Upper lobe of left lung (tissue), 6 donors: ENCODE data around the gene RASGRF2. TPM values are rescaled to one million over a fixed set of nuclear protein-coding genes. Genes with fewer than 3 reads are reported as not detected.

Source experiments
- ATAC-seq, 2 donors: fragments of 200-7000 bp; cut with Tn5 transposase; one replicate each; pipeline ENCODE4 v1.9.1; 2022; ENCODE audit warnings: mild to moderate bottlenecking in 2 of 2, moderate library complexity in 2 of 2; ENCODE audit not compliant: low FRiP score in 2 of 2
- DNase-seq, 2 donors: peaks; one replicate each; pipeline ENCODE4 v3.0.0-alpha.2; 2019 to 2020
- H3K27ac ChIP-seq, 4 donors: fragments of 200-600 bp; sonication (generic); one replicate each; pipeline ENCODE4 v1.5.1; 2016 to 2019
- H3K27me3 ChIP-seq, 4 donors: fragments of 200-600 bp; sonication (generic); one replicate each; pipeline ENCODE4 v1.5.1; 2017 to 2019
- H3K36me3 ChIP-seq, 4 donors: fragments of 200-600 bp; sonication (generic); one replicate each; pipeline ENCODE4 v1.5.1; 2016 to 2019
- H3K4me1 ChIP-seq, 4 donors: fragments of 200-600 bp; sonication (generic); one replicate each; pipeline ENCODE4 v1.5.1; 2018 to 2019
- H3K4me3 ChIP-seq, 4 donors: fragments of 200-600 bp; sonication (generic); one replicate each; pipeline ENCODE4 v1.5.1; 2017 to 2019; ENCODE audit warnings: mild to moderate bottlenecking in 2 of 4, moderate library complexity in 1 of 4
- H3K9me3 ChIP-seq, 4 donors: fragments of 200-600 bp; sonication (generic); one replicate each; pipeline ENCODE4 v1.5.1; 2018 to 2019
- EP300 ChIP-seq, 4 donors: sonication (generic); formaldehyde crosslinking; IDR thresholded peaks; one replicate each; pipeline ENCODE4 v1.5.1; 2017; ENCODE audit warnings: antibody characterized with exemption in 4 of 4, control low read depth in 2 of 4
- POLR2A ChIP-seq, 4 donors: fragments of 450-650 bp; IDR thresholded peaks; one replicate each; pipeline ENCODE4 v1.5.1; 2016 to 2017; ENCODE audit warnings: antibody characterized with exemption in 4 of 4, mild to moderate bottlenecking in 2 of 4
- POLR2AphosphoS5 ChIP-seq, 2 donors: sonication (generic); formaldehyde crosslinking; IDR thresholded peaks; one replicate each; pipeline ENCODE4 v1.5.1; 2017; ENCODE audit warnings: antibody characterized with exemption in 2 of 2
- WGBS, 2 donors: methylation state at CpG; one replicate each; pipeline ENCODE4 v1.1.5; 2017 to 2018; 5-methylcytosine and 5-hydroxymethylcytosine counted together
- total RNA-seq, 6 donors: library from RNA; depleted of rRNA in 4 of 6; stranded (reverse); fragments of >200 nt in 4 of 6; gene quantifications; one replicate each; pipeline versions ENCODE4 v1.1.0 to v1.2.1, GENCODE V29; 2016 to 2021
- TF ChIP-seq, protein P1 (sequence below), 6 experiments: fragments of 450-650 bp in 4 of 6; fragments of 200-600 bp in 2 of 6; sonication (generic) in 2 of 6; IDR thresholded peaks; one replicate each; pipeline ENCODE4 v1.5.1; 2016 to 2019; ENCODE audit warnings: antibody characterized with exemption in 6 of 6
- donor health status: DM: no; HTN: no; CAD: no; lungs with moderate emphysema.
- donor health status: DM: no; HTN: yes; CAD: no; lungs with severe emphysema.

RASGRF2 gene
- total RNA-seq, 6 donors from 2014 or later: 1.5 to 10.5 (median 4.9) TPM

- ATAC-seq: no peak
- Histone ChIP-seq H3K36me3 (peaks cover 0 to 3% (median 0%) of the 10 kb centered on the region in 4 donors), H3K9me3 (no peaks in the 10 kb centered on the region), H3K4me3 (no peak overlapping the region), H3K4me1 (no peaks in the 10 kb centered on the region), H3K27ac (no peak overlapping the region), H3K27me3 (no peaks in the 10 kb centered on the region)
- WGBS, 2 donors: 93 to 96% methylated on average over 6 of the region's 6 CpGs
- DNase-seq: no peak
- TF ChIP-seq POLR2AphosphoS5 (IDR thresholded peaks at IDR 0.05) (no peak), POLR2A (IDR thresholded peaks at IDR 0.05) (no peak), EP300 (IDR thresholded peaks at IDR 0.05) (no peak)
- TF ChIP-seq, protein P1, sequence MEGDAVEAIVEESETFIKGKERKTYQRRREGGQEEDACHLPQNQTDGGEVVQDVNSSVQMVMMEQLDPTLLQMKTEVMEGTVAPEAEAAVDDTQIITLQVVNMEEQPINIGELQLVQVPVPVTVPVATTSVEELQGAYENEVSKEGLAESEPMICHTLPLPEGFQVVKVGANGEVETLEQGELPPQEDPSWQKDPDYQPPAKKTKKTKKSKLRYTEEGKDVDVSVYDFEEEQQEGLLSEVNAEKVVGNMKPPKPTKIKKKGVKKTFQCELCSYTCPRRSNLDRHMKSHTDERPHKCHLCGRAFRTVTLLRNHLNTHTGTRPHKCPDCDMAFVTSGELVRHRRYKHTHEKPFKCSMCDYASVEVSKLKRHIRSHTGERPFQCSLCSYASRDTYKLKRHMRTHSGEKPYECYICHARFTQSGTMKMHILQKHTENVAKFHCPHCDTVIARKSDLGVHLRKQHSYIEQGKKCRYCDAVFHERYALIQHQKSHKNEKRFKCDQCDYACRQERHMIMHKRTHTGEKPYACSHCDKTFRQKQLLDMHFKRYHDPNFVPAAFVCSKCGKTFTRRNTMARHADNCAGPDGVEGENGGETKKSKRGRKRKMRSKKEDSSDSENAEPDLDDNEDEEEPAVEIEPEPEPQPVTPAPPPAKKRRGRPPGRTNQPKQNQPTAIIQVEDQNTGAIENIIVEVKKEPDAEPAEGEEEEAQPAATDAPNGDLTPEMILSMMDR (IDR thresholded peaks at IDR 0.05): no peak
These were observed 286.5 kb downstream of the RASGRF2 start for GRCh38 chr5:81246697-81247096.

- no peak overlapping the region for H3K27ac ChIP-seq
- no peaks in the 10 kb centered on the region for H3K27me3 ChIP-seq
- no peaks in the 10 kb centered on the region for H3K4me1 ChIP-seq
- no peak for DNase-seq
- H3K4me3 ChIP-seq: no peak overlapping the region
- TF ChIP-seq EP300 (IDR thresholded peaks at IDR 0.05): no peak
- no peak for TF ChIP-seq POLR2A (IDR thresholded peaks at IDR 0.05)
- TF ChIP-seq, protein P1 (IDR thresholded peaks at IDR 0.05): no peak
- H3K36me3 ChIP-seq: peaks cover 0 to 3% (median 0%) of the 10 kb centered on the region in 4 donors
- ATAC-seq: no peak
- no peaks in the 10 kb centered on the region for H3K9me3 ChIP-seq
- WGBS, 2 donors: 85 to 97% methylated on average over 3 of the region's 3 CpGs
These were observed 287.3 kb downstream of the RASGRF2 start for GRCh38 chr5:81247441-81247972.

DNA sequence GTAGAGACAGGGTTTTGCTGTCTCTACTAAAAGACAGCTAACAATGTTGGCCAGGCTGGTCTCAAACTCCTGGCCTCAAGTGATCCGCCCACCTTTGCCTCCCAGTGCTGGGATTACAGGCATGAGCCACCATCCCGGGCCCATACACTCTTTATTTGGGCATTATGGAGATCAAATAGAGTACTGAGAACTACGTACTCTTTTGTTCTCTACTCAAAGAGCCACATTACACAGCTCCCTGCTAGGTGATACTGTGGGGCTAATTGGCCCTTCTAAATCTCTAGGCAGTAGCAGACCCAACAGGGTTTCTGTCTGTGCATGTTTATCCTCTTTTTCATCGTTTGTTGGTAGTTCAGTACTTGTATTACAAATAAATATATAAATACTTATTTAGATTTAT, 289.1 kb downstream of the RASGRF2 start:
- Histone ChIP-seq H3K4me3 (no peak overlapping the region), H3K9me3 (no peaks in the 10 kb centered on the region), H3K27me3 (no peaks in the 10 kb centered on the region), H3K36me3 (peaks cover 0 to 3% (median 0%) of the 10 kb centered on the region in 4 donors), H3K4me1 (no peaks in the 10 kb centered on the region), H3K27ac (no peak overlapping the region)
- ATAC-seq (no peak), DNase-seq (no peak)
- 92 to 93% methylated on average over 4 of the region's 4 CpGs for WGBS, 2 donors
- TF ChIP-seq, protein P1 (IDR thresholded peaks at IDR 0.05): no peak
- no peak for TF ChIP-seq POLR2AphosphoS5 (IDR thresholded peaks at IDR 0.05)
- TF ChIP-seq POLR2A (IDR thresholded peaks at IDR 0.05): no peak
- TF ChIP-seq EP300 (IDR thresholded peaks at IDR 0.05): no peak

- H3K4me3 ChIP-seq: no peak overlapping the region
- no peak for TF ChIP-seq EP300 (IDR thresholded peaks at IDR 0.05)
- no peak for TF ChIP-seq POLR2AphosphoS5 (IDR thresholded peaks at IDR 0.05)
- TF ChIP-seq, protein P1 (IDR thresholded peaks at IDR 0.05): no peak
- TF ChIP-seq POLR2A (IDR thresholded peaks at IDR 0.05): no peak
- H3K27me3 ChIP-seq: no peaks in the 10 kb centered on the region
- no peaks in the 10 kb centered on the region for H3K4me1 ChIP-seq
- 94 to 100% methylated on average over 1 of the region's 1 CpG for WGBS, 2 donors
- H3K9me3 ChIP-seq: no peaks in the 10 kb centered on the region
- no peak overlapping the region for H3K27ac ChIP-seq
- ATAC-seq: no peak
- no peak for DNase-seq
- peaks cover 0 to 2% (median 0%) of the 10 kb centered on the region in 4 donors for H3K36me3 ChIP-seq
These were observed 289.8 kb downstream of the RASGRF2 start for GRCh38 chr5:81250004-81250403.

GRCh38 chr5:81251922-81252321, 291.8 kb downstream of the RASGRF2 start:
- H3K4me3 ChIP-seq: no peak overlapping the region
- TF ChIP-seq EP300 (IDR thresholded peaks at IDR 0.05): no peak
- TF ChIP-seq POLR2A (IDR thresholded peaks at IDR 0.05): no peak
- TF ChIP-seq, protein P1 (IDR thresholded peaks at IDR 0.05): no peak
- TF ChIP-seq POLR2AphosphoS5 (IDR thresholded peaks at IDR 0.05): no peak
- no peaks in the 10 kb centered on the region for H3K36me3 ChIP-seq
- DNase-seq: no peak
- no peak for ATAC-seq
- H3K27me3 ChIP-seq: no peaks in the 10 kb centered on the region
- H3K27ac ChIP-seq: no peak overlapping the region
- WGBS, 2 donors: 93 to 96% methylated on average over 5 of the region's 5 CpGs
- H3K4me1 ChIP-seq: no peaks in the 10 kb centered on the region
- no peaks in the 10 kb centered on the region for H3K9me3 ChIP-seq
